CD4-positive, alpha-beta T cell (primary cell): ENCODE measurements around the gene EPS15. TPM values are rescaled to one million over a fixed set of nuclear protein-coding genes. Genes with fewer than 3 reads are reported as not detected.

ENCODE experiments used
- ATAC-seq: fragments of 200-7000 bp; cut with Tn5 transposase; one replicate; pipeline ENCODE4 v1.10.0; 2022; ENCODE audit warnings: mild to moderate bottlenecking; ENCODE audit not compliant: poor library complexity
- CTCF ChIA-PET: fragments of 350-600 bp; sonication (Branson Sonifier 250); formaldehyde crosslinking; loops from one replicate; lab custom pipeline; 2021; ENCODE audit warnings: antibody characterized with exemption, inconsistent platforms; lab: Charles Lee
- POLR2A ChIA-PET: fragments of 350-600 bp; sonication (Branson Sonifier 250); formaldehyde crosslinking; loops from one replicate; lab custom pipeline; 2021; ENCODE audit warnings: antibody characterized with exemption, inconsistent platforms; lab: Charles Lee
- DNase-seq, 14 experiments: peaks; one replicate each; pipeline ENCODE4 v3.0.0-alpha.2; 2013 to 2020; ENCODE audit warnings: mixed read lengths in 2 of 14
- H3K27ac ChIP-seq, 2 donors: one replicate each; pipeline versions ENCODE4 v1.5.1 to v1.7.0; 2013; ENCODE audit warnings: low read length in 2 of 2, low read depth in 1 of 2, mild to moderate bottlenecking in 1 of 2
- H3K27me3 ChIP-seq, 2 experiments: 1 replicate in 1 of 2; 2 replicates in 1 of 2; pipeline versions ENCODE4 v1.6.1 to v1.7.0; 2013; ENCODE audit warnings: low read length in 2 of 2, control low read depth in 1 of 2, mild to moderate bottlenecking in 1 of 2, moderate library complexity in 1 of 2; ENCODE audit not compliant: insufficient read depth in 2 of 2, control insufficient read depth in 1 of 2
- H3K36me3 ChIP-seq: one replicate; pipeline ENCODE4 v1.6.1; 2013; ENCODE audit warnings: low read length, control low read depth; ENCODE audit not compliant: insufficient read depth
- H3K4me1 ChIP-seq: one replicate; pipeline ENCODE4 v1.6.1; 2013; ENCODE audit warnings: low read length, control low read depth; ENCODE audit not compliant: insufficient read depth
- H3K4me3 ChIP-seq: one replicate; pipeline ENCODE4 v1.5.1; 2013; ENCODE audit warnings: mild to moderate bottlenecking, low read length, moderate library complexity
- H3K9me3 ChIP-seq, 2 experiments: 1 replicate in 1 of 2; 2 replicates in 1 of 2; pipeline versions ENCODE4 v1.6.1 to v1.7.0; 2013; ENCODE audit warnings: low read length in 2 of 2, mild to moderate bottlenecking in 2 of 2, control low read depth in 1 of 2, moderate library complexity in 1 of 2; ENCODE audit not compliant: control insufficient read depth in 1 of 2, insufficient read depth in 1 of 2
- H3K27ac Mint-ChIP-seq: one replicate; pipeline ENCODE4 v1.8.0; 2020; ENCODE audit warnings: mixed read lengths
- H3K27me3 Mint-ChIP-seq: one replicate; pipeline ENCODE4 v1.8.0; 2021; ENCODE audit warnings: mixed read lengths
- H3K36me3 Mint-ChIP-seq: one replicate; pipeline ENCODE4 v1.8.0; 2021; ENCODE audit warnings: low read depth, mixed read lengths
- H3K4me1 Mint-ChIP-seq: one replicate; pipeline ENCODE4 v1.8.0; 2021; ENCODE audit warnings: low read depth, mixed read lengths
- H3K4me3 Mint-ChIP-seq: one replicate; pipeline ENCODE4 v1.8.0; 2020; ENCODE audit warnings: mild to moderate bottlenecking, mixed read lengths
- H3K9me3 Mint-ChIP-seq: one replicate; pipeline ENCODE4 v1.8.0; 2020; ENCODE audit warnings: mixed read lengths
- CTCF ChIP-seq: fragments of 200-600 bp; IDR thresholded peaks from one replicate; pipeline ENCODE4 v1.8.0; 2022; ENCODE audit warnings: antibody characterized with exemption, mild to moderate bottlenecking
- intact Hi-C, 2 experiments: fragments of 100-400 bp; cut with DNase I in 1 of 2; cut with micrococcal nuclease in 1 of 2; formaldehyde crosslinking; loops; one replicate each; pipeline versions ENCODE4 v1.15.1 to v1.9.0; 2023 to 2025; cut with DNase I, micrococcal nuclease
- total RNA-seq, 174 experiments: library from RNA in 2 of 174; stranded (reverse) in 2 of 174; gene quantifications; one replicate each; pipeline ENCODE4 v1.2.3 and lab custom pipeline; 2021 to 2026

Gene EPS15
- total RNA-seq, 2 experiments from 2014 or later = 44.5 to 47.9 TPM

GRCh38 chr1:51559064-51559500, 40.0 kb upstream of the EPS15 start:
- Histone ChIP-seq H3K9me3 (no peaks in the 10 kb centered on the region), H3K27me3 (no peaks in the 10 kb centered on the region), H3K36me3 (no peaks in the 10 kb centered on the region), H3K27ac (no peak overlapping the region), H3K4me1 (peaks cover 6% of the 10 kb centered on the region), H3K4me3 (no peak overlapping the region)
- Mint-ChIP-seq H3K9me3 (no peaks in the 10 kb centered on the region), H3K27ac (no peak overlapping the region), H3K4me3 (no peak overlapping the region), H3K4me1 (peaks cover 3% of the 10 kb centered on the region), H3K27me3 (no peaks in the 10 kb centered on the region), H3K36me3 (no peaks in the 10 kb centered on the region)
- ATAC-seq (no peak), DNase-seq (no peak)
- no peak for TF ChIP-seq CTCF
- intact Hi-C loops = no loop called here
- CTCF ChIA-PET = no interaction called here
- POLR2A ChIA-PET = no interaction called here

- intact Hi-C loops = no loop called here
- POLR2A ChIA-PET = no interaction called here
These were observed 39.4 kb upstream of the EPS15 start for GRCh38 chr1:51558375-51558924.

GRCh38 chr1:51557168-51557567, 38.1 kb upstream of the EPS15 start:
- Mint-ChIP-seq H3K9me3 (no peaks in the 10 kb centered on the region), H3K36me3 (no peaks in the 10 kb centered on the region), H3K4me3 (no peak overlapping the region), H3K4me1 (no peaks in the 10 kb centered on the region), H3K27ac (no peak overlapping the region), H3K27me3 (no peaks in the 10 kb centered on the region)
- intact Hi-C loops = no loop called here
- Histone ChIP-seq H3K4me1 (no peaks in the 10 kb centered on the region), H3K9me3 (no peaks in the 10 kb centered on the region), H3K36me3 (no peaks in the 10 kb centered on the region), H3K27me3 (no peaks in the 10 kb centered on the region), H3K4me3 (no peak overlapping the region), H3K27ac (no peak overlapping the region)
- TF ChIP-seq CTCF = no peak
- DNase-seq (no peak), ATAC-seq (no peak)
- ChIA-PET POLR2A (no interaction called here), CTCF (no interaction called here)

More at GRCh38 chr1:51558375-51558924, 39.4 kb upstream of the EPS15 start:
- Histone ChIP-seq H3K27ac (no peak overlapping the region), H3K4me1 (no peaks in the 10 kb centered on the region), H3K27me3 (no peaks in the 10 kb centered on the region), H3K4me3 (no peak overlapping the region), H3K36me3 (no peaks in the 10 kb centered on the region), H3K9me3 (no peaks in the 10 kb centered on the region)
- no peaks in the 10 kb centered on the region for H3K36me3 Mint-ChIP-seq
- no peak overlapping the region for H3K4me3 Mint-ChIP-seq
- no peak for TF ChIP-seq CTCF
- H3K27me3 Mint-ChIP-seq = no peaks in the 10 kb centered on the region
- no peak for ATAC-seq
- H3K9me3 Mint-ChIP-seq = no peaks in the 10 kb centered on the region
- DNase-seq = no peak
- CTCF ChIA-PET = no interaction called here
- H3K4me1 Mint-ChIP-seq = no peaks in the 10 kb centered on the region
- no peak overlapping the region for H3K27ac Mint-ChIP-seq
